ENCODE data around the gene GSE1. TPM values are rescaled to one million over a fixed set of nuclear protein-coding genes. Genes with fewer than 3 reads are reported as not detected.
A peak's percentile ranks its signal among the peaks of the same experiment; 100 is the strongest.

GSE1 gene
- total and polyA plus RNA-seq, 7 experiments from 2014 or later, result 0.18 to 69.2 (median 11.3) TPM

GRCh38 chr16:85678821-85679220, 65.7 kb downstream of the GSE1 start:
- DNase-seq (no peak), ATAC-seq (no peak)
- H3K4me1 ChIP-seq (ENCODE audit: control insufficient read depth in 2 of 2, insufficient read depth in 2 of 2, low read length in 2 of 2), result no peaks in the 10 kb centered on the region
- POLR2A ChIA-PET, result no interaction called here
- no peak overlapping the region for H3K4me3 ChIP-seq (ENCODE audit: low read length)
- intact Hi-C loops (cut with micrococcal nuclease), result no loop called here
- H3K36me3 Mint-ChIP-seq, result peaks cover 3 to 19% (median 4%) of the 10 kb centered on the region in 5 donors
- H3K36me3 ChIP-seq (ENCODE audit: control insufficient read depth in 2 of 3, insufficient read depth in 3 of 3, low read length in 3 of 3), result peaks cover 0 to 10% (median 0%) of the 10 kb centered on the region in 3 experiments
- H3K27ac Mint-ChIP-seq, result no peak overlapping the region
- CTCF ChIA-PET, result no interaction called here
- H3K9me3 Mint-ChIP-seq, result no peaks in the 10 kb centered on the region
- H3K27me3 ChIP-seq (ENCODE audit: control insufficient read depth in 2 of 2, insufficient read depth in 2 of 2, low read length in 2 of 2), result no peaks in the 10 kb centered on the region
- H3K4me3 Mint-ChIP-seq, result no peak overlapping the region
- no peaks in the 10 kb centered on the region for H3K9me3 ChIP-seq (ENCODE audit: control insufficient read depth in 2 of 3, low read length in 3 of 3)
- no peaks in the 10 kb centered on the region for H3K27me3 Mint-ChIP-seq
- H3K4me1 Mint-ChIP-seq, result peaks cover 0 to 22% (median 0%) of the 10 kb centered on the region in 7 donors
- no peak overlapping the region for H3K27ac ChIP-seq (ENCODE audit: low read depth, low read length)

GRCh38 chr16:85679870-85680269, 66.7 kb downstream of the GSE1 start:
- no peak overlapping the region for H3K4me3 ChIP-seq (ENCODE audit: low read length)
- H3K36me3 ChIP-seq (ENCODE audit: control insufficient read depth in 2 of 3, insufficient read depth in 3 of 3, low read length in 3 of 3), result no peaks in the 10 kb centered on the region
- no peaks in the 10 kb centered on the region for H3K27me3 Mint-ChIP-seq
- CTCF ChIA-PET, result no interaction called here
- H3K4me3 Mint-ChIP-seq, result no peak overlapping the region
- H3K36me3 Mint-ChIP-seq, result peaks cover 0 to 10% (median 3%) of the 10 kb centered on the region in 5 donors
- no peak overlapping the region for H3K27ac ChIP-seq (ENCODE audit: low read depth, low read length)
- DNase-seq, result no peak
- POLR2A ChIA-PET, result no interaction called here
- H3K9me3 ChIP-seq (ENCODE audit: control insufficient read depth in 2 of 3, low read length in 3 of 3), result no peaks in the 10 kb centered on the region
- H3K27ac Mint-ChIP-seq, result peak overlapping the region in 2 of 9 donors; percentile 16 to 43
- no peaks in the 10 kb centered on the region for H3K4me1 ChIP-seq (ENCODE audit: control insufficient read depth in 2 of 2, insufficient read depth in 2 of 2, low read length in 2 of 2)
- no peak for ATAC-seq
- H3K27me3 ChIP-seq (ENCODE audit: control insufficient read depth in 2 of 2, insufficient read depth in 2 of 2, low read length in 2 of 2), result no peaks in the 10 kb centered on the region
- peaks cover 0 to 23% (median 0%) of the 10 kb centered on the region in 7 donors for H3K4me1 Mint-ChIP-seq
- no peaks in the 10 kb centered on the region for H3K9me3 Mint-ChIP-seq
- intact Hi-C loops (cut with micrococcal nuclease), result no loop called here

DNA sequence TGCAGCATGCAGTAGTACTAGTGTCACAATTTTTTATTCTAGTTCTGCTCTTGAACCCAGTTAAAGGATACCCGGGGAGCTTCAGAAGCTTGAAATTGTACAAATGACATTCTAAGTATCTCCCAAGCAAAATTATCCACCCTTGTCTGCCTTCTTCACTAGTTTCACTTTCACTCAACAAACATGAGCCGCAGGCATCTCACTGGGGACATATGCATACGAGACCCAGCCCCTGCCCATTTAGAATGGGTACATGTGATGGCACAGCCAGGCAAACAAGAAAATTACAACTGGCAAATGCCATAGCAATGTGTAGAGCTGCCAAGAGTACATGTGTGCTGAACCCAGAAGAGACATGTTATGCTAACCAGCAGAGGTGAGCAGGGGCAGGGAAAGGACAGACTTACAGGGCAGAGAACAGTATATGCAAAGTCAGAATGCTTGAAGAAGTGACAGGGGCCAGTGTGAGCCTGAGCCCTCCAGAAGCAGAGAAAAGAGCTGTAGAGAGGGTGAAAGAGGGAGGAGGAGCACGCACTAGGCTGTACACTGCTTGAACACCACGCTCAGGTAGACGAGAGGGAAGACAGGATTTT, 67.3 kb downstream of the GSE1 start:
- H3K9me3 Mint-ChIP-seq, result no peaks in the 10 kb centered on the region
- Histone ChIP-seq H3K27me3 (ENCODE audit: control insufficient read depth in 2 of 2, insufficient read depth in 2 of 2, low read length in 2 of 2) (no peaks in the 10 kb centered on the region), H3K4me1 (ENCODE audit: control insufficient read depth in 2 of 2, insufficient read depth in 2 of 2, low read length in 2 of 2) (no peaks in the 10 kb centered on the region), H3K36me3 (ENCODE audit: control insufficient read depth in 2 of 3, insufficient read depth in 3 of 3, low read length in 3 of 3) (no peaks in the 10 kb centered on the region), H3K4me3 (ENCODE audit: low read length) (no peak overlapping the region), H3K27ac (ENCODE audit: low read depth, low read length) (no peak overlapping the region), H3K9me3 (ENCODE audit: control insufficient read depth in 2 of 3, low read length in 3 of 3) (no peaks in the 10 kb centered on the region)
- intact Hi-C loops (cut with micrococcal nuclease), result no loop called here
- peak overlapping the region in 4 of 9 donors; percentile 16 to 57 (median 38) for H3K27ac Mint-ChIP-seq
- ATAC-seq, result peak; percentile 18
- H3K36me3 Mint-ChIP-seq, result peaks cover 0 to 10% (median 3%) of the 10 kb centered on the region in 5 donors
- H3K4me3 Mint-ChIP-seq, result no peak overlapping the region
- peaks cover 0 to 19% (median 0%) of the 10 kb centered on the region in 7 donors for H3K4me1 Mint-ChIP-seq
- POLR2A ChIA-PET, result no interaction called here
- H3K27me3 Mint-ChIP-seq, result no peaks in the 10 kb centered on the region
- no peak for DNase-seq
- CTCF ChIA-PET, result no interaction called here

GRCh38 chr16:85681255-85681654, 68.1 kb downstream of the GSE1 start:
- no peaks in the 10 kb centered on the region for H3K27me3 ChIP-seq (ENCODE audit: control insufficient read depth in 2 of 2, insufficient read depth in 2 of 2, low read length in 2 of 2)
- no peak overlapping the region for H3K4me3 ChIP-seq (ENCODE audit: low read length)
- no peaks in the 10 kb centered on the region for H3K9me3 ChIP-seq (ENCODE audit: control insufficient read depth in 2 of 3, low read length in 3 of 3)
- no peak overlapping the region for H3K4me3 Mint-ChIP-seq
- no peaks in the 10 kb centered on the region for H3K27me3 Mint-ChIP-seq
- H3K9me3 Mint-ChIP-seq, result no peaks in the 10 kb centered on the region
- DNase-seq (no peak), ATAC-seq (no peak)
- H3K36me3 ChIP-seq (ENCODE audit: control insufficient read depth in 2 of 3, insufficient read depth in 3 of 3, low read length in 3 of 3), result no peaks in the 10 kb centered on the region
- peaks cover 0 to 17% (median 1%) of the 10 kb centered on the region in 7 donors for H3K4me1 Mint-ChIP-seq
- no peak overlapping the region for H3K27ac ChIP-seq (ENCODE audit: low read depth, low read length)
- peak overlapping the region in 1 of 9 donors; percentile 10 for H3K27ac Mint-ChIP-seq
- POLR2A ChIA-PET, result no interaction called here
- CTCF ChIA-PET, result no interaction called here
- no peaks in the 10 kb centered on the region for H3K4me1 ChIP-seq (ENCODE audit: control insufficient read depth in 2 of 2, insufficient read depth in 2 of 2, low read length in 2 of 2)
- intact Hi-C loops (cut with micrococcal nuclease), result no loop called here
- peaks cover 0 to 10% (median 3%) of the 10 kb centered on the region in 5 donors for H3K36me3 Mint-ChIP-seq

DNA sequence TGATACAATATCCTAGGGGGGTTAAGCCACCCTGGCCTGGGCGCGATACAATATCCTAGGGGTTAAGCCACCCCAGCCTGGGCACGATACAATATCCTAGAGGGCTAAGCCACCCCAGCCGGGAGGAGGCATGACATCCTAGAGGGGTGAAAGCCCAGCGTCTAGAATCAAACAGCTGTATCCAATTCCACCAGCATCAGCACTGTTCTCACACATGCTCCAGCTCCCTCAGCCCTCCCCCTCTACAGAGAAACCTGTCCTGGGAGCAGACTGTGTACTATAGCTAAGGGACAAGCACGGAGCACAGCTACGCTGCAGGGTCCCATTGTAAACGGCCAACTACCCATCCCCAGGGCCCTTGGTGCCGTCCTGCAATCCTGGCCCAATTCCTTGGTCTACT, 69.4 kb downstream of the GSE1 start:
- Histone ChIP-seq H3K27me3 (ENCODE audit: control insufficient read depth in 2 of 2, insufficient read depth in 2 of 2, low read length in 2 of 2) (no peaks in the 10 kb centered on the region), H3K4me3 (ENCODE audit: low read length) (no peak overlapping the region), H3K9me3 (ENCODE audit: control insufficient read depth in 2 of 3, low read length in 3 of 3) (no peaks in the 10 kb centered on the region), H3K36me3 (ENCODE audit: control insufficient read depth in 2 of 3, insufficient read depth in 3 of 3, low read length in 3 of 3) (no peaks in the 10 kb centered on the region), H3K27ac (ENCODE audit: low read depth, low read length) (no peak overlapping the region), H3K4me1 (ENCODE audit: control insufficient read depth in 2 of 2, insufficient read depth in 2 of 2, low read length in 2 of 2) (no peaks in the 10 kb centered on the region)
- DNase-seq (no peak), ATAC-seq (no peak)
- Mint-ChIP-seq H3K36me3 (peaks cover 0 to 10% (median 3%) of the 10 kb centered on the region in 5 donors), H3K4me3 (no peak overlapping the region), H3K4me1 (peaks cover 6 to 26% (median 7%) of the 10 kb centered on the region in 7 donors), H3K27me3 (no peaks in the 10 kb centered on the region), H3K9me3 (no peaks in the 10 kb centered on the region), H3K27ac (no peak overlapping the region)
- ChIA-PET POLR2A (interaction anchor here (0.6 kb wide), 1 partner anchor 222 kb away, joined by 4 read pairs; no protein-coding TSS in a partner anchor), CTCF (no interaction called here)
- intact Hi-C loops (cut with micrococcal nuclease), result no loop called here

- H3K4me1 ChIP-seq (ENCODE audit: control insufficient read depth in 2 of 2, insufficient read depth in 2 of 2, low read length in 2 of 2), result no peaks in the 10 kb centered on the region
- no peaks in the 10 kb centered on the region for H3K27me3 Mint-ChIP-seq
- H3K9me3 Mint-ChIP-seq, result no peaks in the 10 kb centered on the region
- intact Hi-C loops (cut with micrococcal nuclease), result no loop called here
- H3K9me3 ChIP-seq (ENCODE audit: control insufficient read depth in 2 of 3, low read length in 3 of 3), result no peaks in the 10 kb centered on the region
- no peaks in the 10 kb centered on the region for H3K27me3 ChIP-seq (ENCODE audit: control insufficient read depth in 2 of 2, insufficient read depth in 2 of 2, low read length in 2 of 2)
- no peak overlapping the region for H3K27ac ChIP-seq (ENCODE audit: low read depth, low read length)
- H3K27ac Mint-ChIP-seq, result peak overlapping the region in 1 of 9 donors; percentile 22
- DNase-seq, result no peak
- H3K36me3 ChIP-seq (ENCODE audit: control insufficient read depth in 2 of 3, insufficient read depth in 3 of 3, low read length in 3 of 3), result no peaks in the 10 kb centered on the region
- no peak overlapping the region for H3K4me3 ChIP-seq (ENCODE audit: low read length)
- no peak overlapping the region for H3K4me3 Mint-ChIP-seq
- H3K4me1 Mint-ChIP-seq, result peaks cover 6 to 28% (median 9%) of the 10 kb centered on the region in 7 donors
- peaks cover 0 to 10% (median 3%) of the 10 kb centered on the region in 5 donors for H3K36me3 Mint-ChIP-seq
- ChIA-PET CTCF (interaction anchor here (0.8 kb wide), 1 partner anchor 23 kb away, joined by 3 read pairs; no protein-coding TSS in a partner anchor), POLR2A (interaction anchor here (1.0 kb wide), 1 partner anchor 12 kb away, joined by 3 read pairs; no protein-coding TSS in a partner anchor)
- ATAC-seq, result no peak
Measured at GRCh38 chr16:85683363-85683762, 70.2 kb downstream of the GSE1 start.

DNA sequence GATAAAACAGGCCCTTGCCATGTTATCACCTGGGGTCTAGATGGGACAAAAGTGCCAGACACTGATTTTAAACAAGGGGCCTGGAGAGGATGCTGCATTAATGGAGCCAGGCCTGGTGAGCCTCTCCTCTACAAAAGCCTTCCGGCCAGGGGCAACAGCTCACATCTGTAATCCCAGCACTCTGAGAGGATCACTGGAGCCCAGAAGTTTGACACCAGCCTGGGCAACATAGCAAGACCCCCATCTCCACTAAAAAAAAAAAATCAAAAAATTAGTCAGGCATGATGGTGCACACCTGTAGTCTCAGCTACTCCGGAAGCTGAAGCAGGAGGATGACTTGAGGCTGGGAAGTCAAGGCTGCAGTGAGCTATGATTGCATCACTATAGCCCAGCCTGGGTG, 72.1 kb downstream of the GSE1 start:
- DNase-seq, result no peak
- no peak overlapping the region for H3K27ac Mint-ChIP-seq
- Histone ChIP-seq H3K27me3 (ENCODE audit: control insufficient read depth in 2 of 2, insufficient read depth in 2 of 2, low read length in 2 of 2) (no peaks in the 10 kb centered on the region), H3K4me1 (ENCODE audit: control insufficient read depth in 2 of 2, insufficient read depth in 2 of 2, low read length in 2 of 2) (peaks cover 5% of the 10 kb centered on the region in 2 donors), H3K9me3 (ENCODE audit: control insufficient read depth in 2 of 3, low read length in 3 of 3) (no peaks in the 10 kb centered on the region), H3K27ac (ENCODE audit: low read depth, low read length) (no peak overlapping the region), H3K4me3 (ENCODE audit: low read length) (no peak overlapping the region), H3K36me3 (ENCODE audit: control insufficient read depth in 2 of 3, insufficient read depth in 3 of 3, low read length in 3 of 3) (no peaks in the 10 kb centered on the region)
- ChIA-PET POLR2A (no interaction called here), CTCF (interaction anchor here (0.7 kb wide), 1 partner anchor 152 kb away, joined by 9 read pairs; no protein-coding TSS in a partner anchor)
- H3K27me3 Mint-ChIP-seq, result peaks cover 0 to 2% (median 0%) of the 10 kb centered on the region in 5 donors
- ATAC-seq, result no peak
- no peak overlapping the region for H3K4me3 Mint-ChIP-seq
- H3K36me3 Mint-ChIP-seq, result peaks cover 0 to 10% (median 3%) of the 10 kb centered on the region in 5 donors
- peaks cover 6 to 31% (median 7%) of the 10 kb centered on the region in 7 donors for H3K4me1 Mint-ChIP-seq
- intact Hi-C loops (cut with micrococcal nuclease), result loop anchor here (5.0 kb wide), 4 partner anchors 68 to 378 kb away; partner anchors contain the start of genes COX4I1 (in 1 of the 2) and EMC8 (in 1 of the 2)
- H3K9me3 Mint-ChIP-seq, result no peaks in the 10 kb centered on the region
